GM21576 (cell line): Measurements from ENCODE around the gene CCR6.
"Not testable (repeated sequence)": the region's sequence is repeated elsewhere in the genome, so short reads cannot be mapped to it uniquely, and the experiment has no call there.

Source experiments
- ATAC-seq: cut with Tn5 transposase; IDR thresholded peaks from one replicate; pipeline ENCODE4 v1.9.1; 2021; ENCODE audit warnings: mild to moderate bottlenecking, moderate library complexity; ENCODE audit not compliant: unreplicated experiment

CCR6 gene

GRCh38 chr6:167165858-167166471, 43.1 kb downstream of the CCR6 start:
- no peak for ATAC-seq

DNA sequence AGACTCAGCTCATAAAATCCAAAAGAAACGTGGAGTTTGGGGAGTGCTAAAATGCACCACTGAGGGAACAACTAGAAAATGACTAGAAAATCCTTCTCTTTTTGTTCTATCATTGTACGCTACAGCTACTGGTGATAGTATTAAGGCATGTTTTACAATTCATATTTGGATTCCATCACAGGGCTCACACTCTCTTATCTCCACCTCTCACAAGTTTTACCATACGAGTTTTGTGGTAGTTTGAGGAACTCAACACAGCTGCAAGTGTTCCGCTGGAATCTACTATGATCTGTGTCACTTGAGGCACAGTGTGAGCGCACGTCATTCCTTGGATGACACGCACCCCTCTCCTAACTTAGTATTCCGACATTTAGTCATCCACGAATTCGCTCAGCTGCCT, 44.8 kb downstream of the CCR6 start:
- not testable (repeated sequence) for ATAC-seq

- ATAC-seq: not testable (repeated sequence)
These were observed 45.4 kb downstream of the CCR6 start for GRCh38 chr6:167168296-167168695.

DNA sequence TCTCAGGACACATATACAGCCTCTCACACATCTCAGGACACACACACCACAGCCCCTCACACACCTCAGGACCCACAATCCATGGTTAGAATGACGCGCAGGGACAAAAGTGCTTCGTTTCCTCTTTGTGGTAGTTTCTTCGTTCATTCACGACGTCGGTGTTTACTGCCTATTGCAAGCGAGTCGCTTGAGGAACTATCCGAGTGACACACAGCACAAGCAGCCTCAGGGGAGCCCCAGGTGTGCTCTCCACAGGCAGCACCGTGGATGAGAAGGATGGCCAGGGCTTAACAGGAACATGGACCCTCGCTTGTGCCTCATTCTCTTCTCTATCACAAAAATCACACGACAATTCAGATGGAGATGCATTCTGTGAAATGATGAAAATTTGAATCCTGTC, 47.0 kb downstream of the CCR6 start:
- ATAC-seq: not testable (repeated sequence)

DNA sequence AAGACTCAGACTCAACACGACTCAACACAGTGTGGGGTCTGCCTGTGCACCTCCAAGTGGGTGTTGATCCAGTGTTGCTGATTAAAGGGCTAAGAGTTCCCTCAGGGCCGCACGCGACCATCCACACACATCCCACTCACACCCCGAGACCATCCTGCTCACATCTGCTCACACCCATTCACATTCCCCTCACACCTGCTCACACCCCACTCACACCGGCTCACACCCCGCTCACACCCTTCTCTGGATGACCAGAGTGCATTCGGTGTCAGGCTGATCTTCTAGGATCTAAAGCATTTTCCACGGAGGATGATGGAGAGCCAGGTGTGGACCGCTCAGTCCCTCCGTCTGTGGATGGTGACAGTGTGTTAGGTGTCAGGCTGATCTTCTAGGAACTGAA, 48.4 kb downstream of the CCR6 start:
- not testable (repeated sequence) for ATAC-seq

- not testable (repeated sequence) for ATAC-seq
These were observed 49.1 kb downstream of the CCR6 start for GRCh38 chr6:167172011-167172410.

GRCh38 chr6:167177271-167177670, 54.4 kb downstream of the CCR6 start:
- ATAC-seq: not testable (repeated sequence)

DNA sequence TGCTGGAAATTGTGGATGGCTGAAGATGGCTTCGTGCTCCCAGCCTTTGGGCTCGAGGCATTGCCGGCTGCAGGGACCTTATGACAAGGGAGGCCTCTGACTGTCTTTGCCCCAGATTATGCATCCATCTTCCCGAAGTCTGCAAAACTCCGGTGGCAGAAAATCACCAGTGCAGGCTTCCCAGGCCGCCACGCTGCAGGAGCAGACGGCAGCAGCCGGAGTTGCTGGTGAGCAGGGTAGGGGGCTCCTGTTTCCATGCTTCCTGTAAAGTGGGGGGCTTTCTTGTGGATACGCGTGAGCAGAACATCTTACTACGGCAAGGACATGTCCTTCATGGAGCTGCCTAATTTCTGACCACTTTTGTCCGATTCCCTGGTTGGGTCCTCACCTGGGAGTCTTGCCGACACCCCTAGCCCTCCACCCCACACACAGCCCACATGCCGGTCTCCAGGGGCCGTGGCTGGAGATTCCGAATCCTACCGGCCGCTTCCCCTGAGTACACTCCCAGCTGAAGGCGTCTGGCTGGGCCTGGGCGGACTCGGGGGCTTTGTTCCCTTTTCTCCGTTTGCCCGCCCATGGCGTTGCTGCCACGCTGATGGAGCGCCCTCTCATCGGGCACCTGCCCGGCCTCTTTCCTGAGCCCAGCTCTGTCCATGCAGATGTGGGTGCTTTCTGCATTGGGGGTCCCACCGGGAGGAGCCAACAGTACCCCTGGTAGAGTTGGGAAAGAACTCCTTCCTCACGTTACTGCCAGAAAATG, 56.2 kb downstream of the CCR6 start:
- ATAC-seq: not testable (repeated sequence)

DNA sequence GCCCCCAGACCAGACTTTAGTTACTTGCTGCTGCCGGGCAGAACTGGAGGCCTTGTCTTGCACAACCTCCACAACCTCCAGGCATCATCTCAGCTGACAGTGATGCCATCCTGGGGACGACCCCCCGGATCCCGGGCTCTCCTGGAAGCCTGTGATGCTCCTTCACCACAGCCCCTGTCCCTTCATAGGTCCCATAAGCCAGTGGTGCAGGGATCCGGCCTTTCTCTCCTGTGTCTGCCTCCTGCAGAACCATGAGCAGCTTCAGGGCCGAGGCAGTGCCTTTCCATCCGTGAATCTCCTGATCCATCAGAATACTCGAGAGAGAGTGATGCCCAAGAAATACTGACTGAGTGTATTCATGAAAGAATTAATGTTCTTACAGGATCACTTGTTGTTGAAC, 57.2 kb downstream of the CCR6 start:
- ATAC-seq: not testable (repeated sequence)

DNA sequence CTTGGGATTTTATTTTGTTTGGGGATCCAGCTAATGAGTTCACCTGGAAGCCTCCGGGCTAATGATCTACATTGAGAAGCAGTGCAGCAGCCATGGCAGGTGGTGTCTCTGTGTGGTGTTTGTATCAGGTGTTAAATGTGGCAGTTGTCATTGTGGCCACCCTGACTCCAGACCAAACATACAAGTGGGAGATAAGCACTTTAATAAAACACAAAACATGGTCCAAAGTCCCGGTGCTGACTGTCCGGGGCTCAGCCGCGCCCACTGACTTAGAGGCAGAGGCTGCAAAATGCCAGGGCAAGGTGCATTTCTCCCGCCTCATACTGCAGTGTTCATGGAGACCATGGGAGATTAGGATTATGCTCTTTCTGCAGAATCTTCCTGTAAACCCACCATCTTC, 58.5 kb downstream of the CCR6 start:
- ATAC-seq: not testable (repeated sequence)

GRCh38 chr6:167182913-167183314, 60.0 kb downstream of the CCR6 start:
- not testable (repeated sequence) for ATAC-seq

GRCh38 chr6:167185101-167185500, 62.2 kb downstream of the CCR6 start:
- not testable (repeated sequence) for ATAC-seq

GRCh38 chr6:167187275-167187674, 64.4 kb downstream of the CCR6 start:
- not testable (repeated sequence) for ATAC-seq
